Hematopoietic multipotent progenitor cell (in vitro differentiated cells): Measurements from ENCODE around the gene CA5A. TPM values are rescaled to one million over a fixed set of nuclear protein-coding genes. Genes with fewer than 3 reads are reported as not detected.
"Not testable (repeated sequence)": the region's sequence is repeated elsewhere in the genome, so short reads cannot be mapped to it uniquely, and the experiment has no call there.

Experiments
- DNase-seq, 3 donors: peaks; one replicate each; pipeline ENCODE4 v3.0.0-alpha.2; 2011 to 2015; ENCODE audit warnings: low read depth in 2 of 3, low spot score in 2 of 3
- total RNA-seq: library from RNA; depleted of rRNA; stranded (reverse); fragments of >200 nt; gene quantifications from one replicate; pipeline ENCODE4 v1.2.3, GENCODE V29; 2012

CA5A gene
- total RNA-seq, 1 donor, result not detected

DNA sequence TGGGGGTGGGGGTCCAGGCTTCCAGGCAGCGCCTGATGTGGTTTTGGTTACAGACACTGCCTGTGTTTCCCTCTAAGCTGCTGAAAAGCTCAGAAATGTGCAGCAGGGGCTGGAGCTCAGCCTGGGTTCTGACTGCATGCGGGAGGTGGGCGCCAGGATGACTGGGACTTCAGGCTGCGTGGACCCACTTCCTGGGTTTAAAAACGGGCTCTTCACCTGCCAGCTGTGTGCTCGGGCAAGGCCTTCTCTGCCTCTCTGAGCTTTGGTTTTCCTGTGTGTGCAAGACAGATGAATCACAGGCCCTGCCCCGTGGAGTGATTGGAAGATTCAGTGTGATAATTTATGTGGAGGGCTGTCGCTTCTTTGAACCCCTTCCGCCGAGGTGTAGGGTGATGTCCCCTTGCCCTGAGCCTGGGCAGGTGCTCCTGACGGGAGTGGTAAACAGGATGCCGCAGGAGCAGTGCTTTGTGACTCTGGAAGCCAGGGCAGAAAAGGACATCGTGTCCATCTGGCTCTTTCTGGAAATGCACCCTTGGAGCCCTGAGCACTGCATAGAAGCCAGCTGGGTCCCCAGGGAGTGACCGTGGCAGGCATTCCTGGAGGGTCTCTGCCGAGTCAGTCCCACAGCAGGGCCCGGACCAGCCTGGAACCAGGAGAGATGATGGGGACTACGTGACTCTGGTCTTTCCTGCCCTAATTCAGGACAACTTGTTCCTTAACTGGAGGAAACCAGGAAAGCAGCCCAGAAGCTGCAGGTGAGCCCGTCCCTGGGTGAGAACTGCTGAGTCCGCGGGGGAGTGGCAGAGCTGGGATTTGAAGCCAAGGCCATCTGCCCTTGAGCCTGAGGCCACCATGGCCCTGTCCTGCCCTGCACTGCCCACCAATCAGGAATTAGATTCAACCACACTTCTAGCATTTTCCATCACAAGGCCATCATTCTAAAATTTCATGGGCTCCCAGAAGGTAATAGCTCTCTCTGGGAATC, 38.5 kb downstream of the CA5A start:
- DNase-seq, result peak in 2 of 3 donors; percentile 24 to 26

DNA sequence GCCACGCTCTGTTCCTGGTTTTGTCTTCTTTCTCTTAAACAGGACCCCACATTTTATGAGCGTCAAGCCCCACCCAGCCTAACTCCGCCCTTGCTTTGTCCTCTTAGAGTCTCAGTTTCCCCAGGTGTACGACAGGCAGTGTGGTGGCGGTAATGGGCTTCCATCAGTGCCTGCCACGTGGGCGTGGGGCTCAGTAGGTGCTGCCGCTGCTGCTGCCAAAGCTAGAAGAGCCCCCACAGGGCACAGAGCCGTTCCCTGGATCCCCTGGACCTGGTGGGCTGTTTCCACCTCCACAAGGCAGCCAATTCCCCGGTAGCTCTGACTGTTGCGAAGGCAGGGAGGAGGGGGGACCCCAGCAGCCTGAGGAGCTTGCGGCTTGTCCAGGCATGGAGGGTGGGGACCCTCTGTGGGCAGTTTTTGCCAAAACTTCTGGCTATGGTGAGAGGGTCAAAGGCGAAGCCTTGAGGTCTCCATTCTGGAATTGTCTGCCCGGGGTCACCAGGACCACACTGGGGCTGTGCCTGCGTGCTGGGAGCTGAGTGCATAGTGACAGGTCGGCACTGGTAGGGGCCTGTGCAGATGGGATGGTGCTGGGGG, 39.3 kb downstream of the CA5A start:
- not testable (repeated sequence) for DNase-seq

DNA sequence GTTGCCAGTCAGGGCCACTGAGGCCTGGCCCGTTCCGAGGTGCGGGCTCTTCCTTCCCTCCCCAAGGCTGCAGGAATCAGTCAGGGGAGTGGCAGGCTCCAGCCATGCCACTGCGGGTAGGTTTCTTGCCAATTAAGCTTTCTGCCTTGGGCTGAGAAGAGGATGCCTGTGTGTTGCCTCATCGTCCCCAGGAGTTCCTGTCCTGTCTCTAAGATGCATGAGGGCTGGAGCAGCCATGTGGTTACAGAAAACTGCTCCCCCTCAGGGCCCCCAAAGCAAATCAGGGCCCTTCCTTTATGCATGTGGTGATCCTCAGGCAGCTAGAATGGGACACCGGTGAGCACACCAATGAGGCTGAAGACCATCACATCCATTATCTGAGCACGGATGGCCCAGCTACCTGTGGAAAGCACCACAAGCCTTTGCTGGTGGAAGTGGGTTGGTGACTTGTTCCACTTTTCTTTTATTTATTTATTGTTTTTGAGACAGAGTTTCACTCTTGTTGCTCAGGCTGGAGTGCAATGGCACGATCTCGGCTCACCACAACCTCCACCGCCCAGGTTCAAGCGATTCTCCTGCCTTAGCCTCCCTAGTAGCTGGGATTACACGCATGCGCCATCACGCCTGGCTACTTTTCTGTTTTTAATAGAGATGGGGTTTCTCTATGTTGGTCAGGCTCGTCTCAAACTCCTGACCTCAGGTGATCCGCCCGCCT, 40.0 kb downstream of the CA5A start:
- not testable (repeated sequence) for DNase-seq

DNA sequence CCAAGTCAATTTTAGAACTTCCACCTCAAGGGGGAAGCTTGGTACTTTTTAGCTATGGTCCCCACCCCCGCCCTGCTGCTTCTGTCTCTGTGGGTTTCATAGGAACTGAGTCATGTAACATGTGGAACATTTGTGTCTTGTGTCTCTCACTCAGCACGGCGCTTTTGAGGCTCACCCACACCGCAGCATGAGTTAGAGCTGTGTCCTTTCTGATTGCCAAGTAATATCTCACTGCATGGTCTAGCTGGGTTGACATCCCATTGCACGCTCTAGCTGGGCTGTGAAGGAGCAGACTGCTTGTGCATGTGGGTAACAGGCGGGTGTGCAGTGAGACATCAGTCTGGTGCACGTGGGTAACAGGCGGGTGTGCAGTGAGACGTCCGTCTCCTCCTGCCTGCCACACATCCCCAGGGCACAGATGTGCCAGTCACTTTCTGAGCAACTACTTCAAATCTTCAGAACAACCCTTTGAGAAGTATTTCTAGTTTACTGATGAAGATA, 40.6 kb downstream of the CA5A start:
- peak in 2 of 3 donors; percentile 88 to 93 for DNase-seq

DNA sequence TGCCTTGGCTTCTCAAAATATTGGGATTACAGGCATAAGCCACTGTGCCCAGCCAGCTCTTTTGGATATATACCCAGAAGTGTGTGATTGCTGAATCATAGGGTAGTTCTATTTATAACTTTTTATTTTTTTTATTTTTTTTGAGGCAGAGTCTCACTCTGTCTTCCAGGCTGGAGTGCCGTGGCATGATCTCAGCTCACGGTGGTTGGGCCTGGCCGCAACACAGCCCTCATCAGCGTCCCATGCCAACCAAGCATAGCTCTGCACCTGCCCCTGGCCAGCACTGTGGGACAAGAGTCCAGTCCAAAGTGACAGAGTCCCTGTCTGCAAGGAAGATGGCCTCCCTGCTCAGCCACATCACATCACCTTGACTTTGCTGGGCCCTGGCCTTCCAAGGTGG, 42.3 kb downstream of the CA5A start:
- not testable (repeated sequence) for DNase-seq

DNA sequence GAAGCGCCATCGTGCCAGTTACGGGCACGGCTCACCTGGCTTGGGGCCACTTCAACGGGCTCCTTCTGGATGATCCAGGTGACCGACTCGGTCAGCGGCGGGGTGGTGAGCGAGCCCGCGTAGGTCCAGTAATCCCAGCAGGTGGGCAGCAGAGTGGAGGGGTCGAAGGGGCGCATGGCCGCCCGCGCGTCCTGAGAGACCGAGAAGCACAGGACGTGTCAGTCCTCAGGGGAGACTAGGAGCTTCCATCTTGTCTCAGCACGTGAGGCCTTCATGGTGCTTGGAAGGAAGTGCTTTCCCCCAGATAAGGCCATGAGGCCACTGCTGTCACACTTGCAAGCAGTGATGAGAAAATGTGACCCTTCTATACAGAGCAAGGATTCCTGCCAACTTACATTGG, 44.6 kb downstream of the CA5A start:
- DNase-seq, result no peak

DNA sequence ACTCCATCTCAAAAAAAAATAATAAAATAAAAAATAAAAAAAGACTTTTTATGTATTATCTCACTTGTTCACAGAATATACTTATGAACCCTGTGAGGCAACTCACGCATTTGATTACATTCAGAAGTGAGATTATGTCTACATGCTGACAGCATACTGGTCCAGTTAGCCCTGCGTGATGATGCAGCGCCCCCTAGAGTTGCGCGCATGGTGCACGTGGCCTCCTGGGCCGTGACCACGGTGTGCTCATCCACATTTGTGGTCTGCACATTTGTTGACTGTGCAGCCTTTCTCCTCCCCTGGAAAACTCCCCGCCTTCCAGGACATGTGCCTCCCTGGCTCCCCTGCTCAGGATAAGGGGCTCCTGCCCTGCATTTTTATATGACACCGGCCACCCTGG, 46.6 kb downstream of the CA5A start:
- peak in 1 of 3 donors; percentile 36 for DNase-seq

DNA sequence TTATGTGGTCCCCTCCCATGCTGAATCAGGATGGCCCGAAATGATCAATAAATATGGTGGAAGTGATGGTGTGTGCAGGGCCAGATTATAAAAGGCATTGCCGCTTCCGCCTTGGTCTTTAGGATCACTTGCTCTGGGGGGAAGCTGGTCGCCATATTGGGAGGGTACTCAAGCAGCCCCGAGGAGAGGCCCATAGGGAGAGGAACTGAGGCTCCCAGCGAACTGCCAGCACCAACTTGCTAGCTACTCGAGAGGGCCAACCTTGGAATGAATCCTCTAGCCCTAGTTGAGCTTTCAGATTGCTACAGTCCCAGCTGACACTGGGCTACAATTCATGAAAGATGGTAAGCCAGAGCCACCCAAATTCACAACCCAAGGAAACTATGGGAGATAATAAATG, 48.0 kb downstream of the CA5A start:
- DNase-seq, result not testable (repeated sequence)

DNA sequence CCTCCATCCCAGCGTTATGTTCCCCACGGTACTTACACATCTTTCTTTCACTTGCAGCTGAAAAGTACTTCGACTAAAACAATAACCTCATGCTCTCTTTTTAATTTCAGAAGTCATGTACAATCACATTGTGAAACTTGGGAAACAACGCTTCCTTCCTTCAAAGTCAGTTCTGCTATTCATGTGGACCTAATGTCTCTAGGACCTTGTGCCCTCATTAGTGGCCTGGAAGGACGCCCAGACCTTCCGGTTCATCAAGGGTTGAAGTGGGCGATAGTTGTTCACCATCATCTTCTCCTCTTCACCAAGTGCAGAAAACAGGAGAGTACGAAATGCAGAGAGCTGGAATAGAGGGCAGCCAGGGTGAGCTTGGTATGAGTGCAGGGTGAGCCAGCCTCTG, 48.4 kb downstream of the CA5A start:
- DNase-seq, result not testable (repeated sequence)

DNA sequence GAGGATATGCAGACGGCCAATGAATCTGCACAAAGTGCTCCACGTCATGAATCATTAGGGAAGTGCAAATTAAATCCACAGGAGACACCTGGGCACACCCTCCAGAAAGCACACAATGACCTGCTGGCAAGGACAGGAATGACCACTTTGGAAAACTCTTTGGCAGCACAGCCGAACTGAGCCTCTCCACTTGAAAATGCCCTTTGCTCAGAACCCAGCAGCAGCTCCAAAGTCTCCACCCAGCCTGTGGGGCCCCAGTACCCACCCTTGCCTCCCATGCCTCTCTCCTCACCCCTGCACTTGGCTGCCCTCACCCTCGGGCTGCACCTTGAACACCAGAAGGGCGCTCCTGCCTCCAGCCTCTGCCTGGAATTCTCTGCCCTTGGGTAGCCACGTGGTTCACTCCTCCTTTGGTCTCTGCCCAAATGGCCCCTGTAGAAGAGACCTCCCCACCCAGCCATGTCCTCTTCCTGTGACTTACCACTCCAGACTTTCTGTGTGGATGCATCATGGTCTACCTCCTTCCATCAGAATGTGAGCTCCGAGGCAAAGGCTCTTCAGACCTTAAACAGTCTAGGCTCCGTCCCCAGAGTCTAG, 50.9 kb downstream of the CA5A start:
- DNase-seq, result not testable (repeated sequence)

DNA sequence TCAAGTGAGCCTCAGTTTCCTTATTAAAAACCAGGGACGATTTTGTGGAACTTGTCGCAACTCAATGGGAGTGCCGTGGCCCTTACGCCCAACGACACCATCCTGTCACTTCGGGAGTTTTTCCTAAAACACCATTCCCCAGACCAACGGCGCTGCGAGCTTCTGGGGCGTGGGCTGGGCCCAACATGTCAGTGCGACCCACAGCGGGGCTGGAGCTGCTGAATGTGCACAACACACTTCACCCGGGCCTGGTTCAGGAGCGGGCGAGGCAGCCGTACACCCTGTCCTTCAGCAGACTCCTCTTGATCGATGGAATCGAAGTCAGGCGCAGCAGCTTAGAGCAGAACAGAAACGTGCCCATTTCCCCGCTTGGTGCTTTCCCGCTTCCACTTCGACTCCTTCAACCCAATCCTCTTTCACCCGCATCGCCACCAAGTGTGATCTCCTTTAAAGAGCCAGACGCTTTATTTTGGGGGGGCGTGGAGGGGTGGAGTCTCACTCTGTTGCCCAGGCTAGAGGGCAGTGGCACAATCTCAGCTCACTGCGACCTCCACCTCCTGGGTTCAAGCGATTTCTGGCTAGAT, 53.8 kb downstream of the CA5A start:
- no peak for DNase-seq

DNA sequence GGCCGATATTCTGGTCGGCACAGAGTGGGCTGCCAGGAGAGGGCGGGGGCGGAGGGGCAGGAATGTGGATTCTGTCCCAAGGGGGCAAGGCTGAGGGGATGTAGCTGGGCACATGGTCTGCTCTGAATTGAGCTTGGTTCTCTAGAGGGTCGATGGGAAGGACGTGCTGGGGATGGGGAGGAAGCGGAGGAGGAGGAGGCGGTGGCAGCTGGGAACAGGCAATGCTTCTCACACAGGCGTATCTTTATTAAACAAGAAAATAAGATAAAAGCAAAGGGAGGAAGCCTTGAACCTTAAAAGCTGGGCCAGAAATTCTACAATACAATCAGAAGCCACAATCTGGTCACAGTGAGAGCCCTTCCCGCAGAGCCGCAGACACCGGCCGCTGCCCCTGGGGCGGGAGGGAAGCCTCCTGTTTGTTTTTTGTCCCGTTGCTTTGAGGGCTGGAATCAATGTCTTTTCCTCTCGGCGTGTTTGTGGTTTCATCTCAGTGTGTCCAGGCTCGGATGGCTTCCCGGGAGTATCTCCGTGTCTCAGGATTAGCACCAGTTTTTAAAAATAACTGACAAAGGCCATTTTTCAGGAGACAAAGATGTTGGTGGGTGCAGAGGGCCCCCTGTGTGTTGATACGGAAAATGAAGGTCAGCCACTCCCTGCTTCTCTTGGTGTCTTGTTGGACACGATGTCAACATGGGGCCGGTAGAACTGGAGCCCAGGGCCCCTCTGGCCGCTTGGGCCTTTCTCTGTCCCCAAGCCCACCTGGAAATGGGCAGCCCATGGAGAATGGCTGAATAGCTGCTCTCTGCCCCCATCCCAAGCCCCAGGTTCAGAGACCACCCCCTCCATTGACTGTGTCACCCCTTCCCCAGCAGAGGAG, 54.8 kb downstream of the CA5A start:
- DNase-seq, result no peak

DNA sequence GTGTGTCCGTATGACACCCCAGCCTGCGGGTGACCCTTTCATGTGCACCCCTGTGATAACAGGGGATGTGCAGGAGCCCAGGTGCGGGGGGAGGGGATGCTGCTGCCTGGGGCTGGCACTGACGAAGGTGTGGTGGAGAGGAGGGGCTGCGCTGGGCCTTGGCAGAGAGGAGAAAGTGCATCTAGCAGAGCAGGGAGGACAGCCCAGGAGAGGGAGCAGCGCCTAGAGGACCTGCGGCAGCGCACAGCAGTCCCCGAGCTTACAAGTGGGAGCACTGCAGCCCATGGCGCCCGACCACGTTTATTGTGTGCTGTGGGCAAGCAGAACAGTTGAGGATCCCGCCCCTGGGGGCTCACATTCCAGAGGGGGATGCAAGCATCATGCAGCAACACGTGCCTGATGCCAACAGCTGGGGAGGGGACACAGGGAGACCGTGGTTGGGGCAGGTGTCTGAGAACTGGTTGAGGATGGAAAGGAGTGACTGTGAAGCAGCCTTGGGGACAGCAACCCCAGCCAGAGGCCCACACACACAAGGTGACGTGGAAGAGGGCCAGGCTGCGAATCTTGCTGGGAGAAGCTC, 56.1 kb downstream of the CA5A start:
- DNase-seq, result no peak

DNA sequence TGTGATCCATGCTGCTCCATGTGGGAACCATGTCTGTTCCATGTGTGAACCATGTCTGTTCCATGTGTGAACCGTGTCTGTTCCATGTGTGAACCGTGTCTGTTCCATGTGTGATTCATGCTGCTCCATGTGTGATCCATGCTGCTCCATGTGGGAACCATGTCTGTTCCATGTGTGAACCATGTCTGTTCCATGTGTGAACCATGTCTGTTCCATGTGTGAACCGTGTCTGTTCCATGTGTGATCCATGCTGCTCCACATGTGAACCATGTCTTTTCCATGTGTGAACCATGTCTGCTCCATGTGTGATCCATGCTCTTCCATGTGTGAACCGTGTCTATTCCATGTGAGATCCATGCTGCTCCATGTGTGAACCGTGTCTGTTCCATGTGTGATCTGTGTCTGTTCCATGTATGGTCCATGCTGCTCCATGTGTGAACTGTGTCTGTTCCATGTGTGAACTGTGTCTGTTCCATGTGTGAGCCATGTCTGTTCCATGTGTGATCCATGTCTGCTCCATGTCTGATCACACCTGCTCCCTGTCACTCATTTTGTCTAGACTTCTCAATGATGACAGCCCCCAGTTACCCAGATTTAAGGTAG, 56.8 kb downstream of the CA5A start:
- not testable (repeated sequence) for DNase-seq

DNA sequence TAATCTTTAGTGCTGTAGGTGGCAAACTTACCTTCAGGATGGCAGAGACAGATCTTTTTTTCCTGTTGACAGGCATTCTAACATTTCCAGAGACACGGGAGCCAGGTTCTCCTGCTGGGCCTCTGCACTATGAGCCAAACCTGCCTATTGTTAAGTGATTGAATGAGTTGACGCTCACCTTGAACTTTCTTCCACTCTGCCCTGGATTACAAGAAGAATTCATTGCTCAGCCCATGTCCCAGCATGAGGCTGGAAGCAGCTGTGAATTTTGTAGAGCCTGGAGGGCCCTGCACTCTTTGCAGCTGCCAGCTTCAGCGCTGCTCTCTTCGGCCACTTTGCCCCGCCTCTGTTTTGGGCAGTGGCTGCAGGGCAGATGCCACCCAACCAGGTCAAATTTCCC, 57.6 kb downstream of the CA5A start:
- DNase-seq, result no peak

DNA sequence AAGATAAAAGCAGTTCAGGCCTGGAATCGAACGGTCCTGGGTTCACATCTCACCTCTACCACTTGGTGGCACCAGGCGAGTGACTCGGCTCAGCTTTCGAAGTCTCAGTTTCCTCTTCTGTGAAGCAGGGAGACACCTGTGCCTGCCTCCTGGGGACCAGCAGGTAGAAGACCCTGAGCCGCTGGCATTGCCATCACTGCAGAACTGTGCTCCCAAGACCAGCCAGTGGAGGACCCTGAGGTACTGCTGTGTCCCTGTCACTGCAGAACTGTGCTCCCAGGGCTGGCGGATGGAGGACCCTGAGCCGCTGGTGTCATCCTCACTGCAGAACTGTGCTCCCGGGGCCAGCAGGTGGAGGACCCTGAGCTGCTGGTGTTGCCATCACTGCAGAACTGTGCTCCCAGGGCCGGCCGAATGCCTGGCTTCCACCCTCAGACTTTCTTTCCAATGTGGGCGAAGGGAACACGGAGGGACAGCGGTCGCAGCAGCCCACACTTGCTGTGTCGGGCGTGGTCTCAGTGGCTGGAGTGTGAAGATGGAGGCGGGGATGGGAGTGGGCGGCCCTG, 58.3 kb downstream of the CA5A start:
- no peak for DNase-seq

DNA sequence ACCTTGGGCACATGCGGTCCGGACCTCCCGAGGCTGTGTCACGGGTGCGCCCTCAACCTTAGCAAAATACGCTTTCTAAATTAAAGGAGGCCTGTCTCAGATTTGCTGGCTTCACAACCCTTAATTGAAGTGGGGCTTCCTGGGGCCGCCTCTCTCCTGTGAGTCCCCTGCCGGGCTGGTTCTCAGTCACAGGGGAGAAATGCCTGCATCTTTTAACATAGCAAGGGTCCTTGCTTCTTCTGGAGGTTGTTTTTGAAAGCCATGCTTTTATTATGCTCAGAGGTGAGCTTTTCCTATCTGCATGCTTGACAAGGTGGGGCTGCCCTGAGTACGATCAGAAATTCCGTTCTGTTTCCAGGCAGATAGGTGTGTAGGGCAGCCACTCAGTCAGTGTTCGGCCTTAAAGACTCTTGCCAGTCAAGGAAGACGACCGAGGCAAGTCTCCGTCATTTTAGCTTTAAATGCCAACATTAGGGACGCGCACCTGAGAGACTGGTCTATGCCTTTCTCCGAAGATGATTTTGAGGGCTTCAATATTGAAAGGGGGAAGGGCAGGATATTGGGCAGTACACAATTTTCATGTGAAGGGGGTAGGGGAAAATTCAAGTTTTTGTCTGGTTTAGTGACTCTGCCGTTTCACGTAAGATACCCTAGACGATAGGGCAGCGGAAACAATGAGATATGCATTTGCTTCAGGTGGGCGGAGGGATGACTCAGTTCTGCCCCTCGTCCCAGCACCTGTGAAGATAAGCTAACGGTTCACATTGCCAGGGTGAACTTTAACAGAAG, 61.5 kb downstream of the CA5A start:
- DNase-seq, result no peak
